Measurements from ENCODE around the gene OR2V2. TPM values are rescaled to one million over a fixed set of nuclear protein-coding genes. Genes with fewer than 3 reads are reported as not detected.
"Not testable (repeated sequence)": the region's sequence is repeated elsewhere in the genome, so short reads cannot be mapped to it uniquely, and the experiment has no call there.

OR2V2 gene
- total RNA-seq, 1 donor from 2014 or later: not detected

DNA sequence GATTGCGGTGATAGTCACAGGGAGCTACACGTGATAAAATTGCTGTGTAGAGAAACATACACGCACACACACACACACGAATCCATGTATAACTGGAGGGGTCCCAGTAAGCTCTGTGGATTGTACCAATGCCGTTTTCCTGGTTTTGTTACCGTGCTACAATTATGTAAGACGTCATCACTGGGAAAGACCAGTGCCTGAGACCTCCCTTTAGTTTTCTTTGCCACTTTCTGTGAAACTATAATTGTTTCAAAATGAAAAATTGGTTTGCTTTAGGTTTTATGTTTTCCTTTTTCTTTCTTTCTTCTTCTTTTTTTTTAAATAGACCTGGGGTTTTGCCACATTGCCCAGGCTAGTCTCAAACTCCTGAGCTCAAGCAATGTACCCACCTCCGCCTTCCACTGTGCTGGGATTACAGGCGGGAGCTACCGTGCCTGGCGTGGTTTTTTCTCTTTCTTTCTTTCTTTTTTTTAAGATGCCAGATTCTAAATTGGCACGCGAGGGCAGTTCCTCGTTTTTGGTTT, 21.3 kb downstream of the OR2V2 start:
- Histone ChIP-seq H3K4me3 (no peak overlapping the region), H3K27me3 (ENCODE audit: low read depth) (peaks cover 97% of the 10 kb centered on the region), H3K36me3 (no peaks in the 10 kb centered on the region), H3K27ac (replicated peaks) (no peak overlapping the region), H3K4me1 (peaks cover 17% of the 10 kb centered on the region), H3K9me3 (replicated peaks) (no peaks in the 10 kb centered on the region)
- intact Hi-C loops (cut with micrococcal nuclease): no loop called here
- TF ChIP-seq, protein P1, sequence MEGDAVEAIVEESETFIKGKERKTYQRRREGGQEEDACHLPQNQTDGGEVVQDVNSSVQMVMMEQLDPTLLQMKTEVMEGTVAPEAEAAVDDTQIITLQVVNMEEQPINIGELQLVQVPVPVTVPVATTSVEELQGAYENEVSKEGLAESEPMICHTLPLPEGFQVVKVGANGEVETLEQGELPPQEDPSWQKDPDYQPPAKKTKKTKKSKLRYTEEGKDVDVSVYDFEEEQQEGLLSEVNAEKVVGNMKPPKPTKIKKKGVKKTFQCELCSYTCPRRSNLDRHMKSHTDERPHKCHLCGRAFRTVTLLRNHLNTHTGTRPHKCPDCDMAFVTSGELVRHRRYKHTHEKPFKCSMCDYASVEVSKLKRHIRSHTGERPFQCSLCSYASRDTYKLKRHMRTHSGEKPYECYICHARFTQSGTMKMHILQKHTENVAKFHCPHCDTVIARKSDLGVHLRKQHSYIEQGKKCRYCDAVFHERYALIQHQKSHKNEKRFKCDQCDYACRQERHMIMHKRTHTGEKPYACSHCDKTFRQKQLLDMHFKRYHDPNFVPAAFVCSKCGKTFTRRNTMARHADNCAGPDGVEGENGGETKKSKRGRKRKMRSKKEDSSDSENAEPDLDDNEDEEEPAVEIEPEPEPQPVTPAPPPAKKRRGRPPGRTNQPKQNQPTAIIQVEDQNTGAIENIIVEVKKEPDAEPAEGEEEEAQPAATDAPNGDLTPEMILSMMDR (IDR thresholded peaks at IDR 0.05; ENCODE audit: borderline replicate concordance): no peak
- DNase-seq: no peak

DNA sequence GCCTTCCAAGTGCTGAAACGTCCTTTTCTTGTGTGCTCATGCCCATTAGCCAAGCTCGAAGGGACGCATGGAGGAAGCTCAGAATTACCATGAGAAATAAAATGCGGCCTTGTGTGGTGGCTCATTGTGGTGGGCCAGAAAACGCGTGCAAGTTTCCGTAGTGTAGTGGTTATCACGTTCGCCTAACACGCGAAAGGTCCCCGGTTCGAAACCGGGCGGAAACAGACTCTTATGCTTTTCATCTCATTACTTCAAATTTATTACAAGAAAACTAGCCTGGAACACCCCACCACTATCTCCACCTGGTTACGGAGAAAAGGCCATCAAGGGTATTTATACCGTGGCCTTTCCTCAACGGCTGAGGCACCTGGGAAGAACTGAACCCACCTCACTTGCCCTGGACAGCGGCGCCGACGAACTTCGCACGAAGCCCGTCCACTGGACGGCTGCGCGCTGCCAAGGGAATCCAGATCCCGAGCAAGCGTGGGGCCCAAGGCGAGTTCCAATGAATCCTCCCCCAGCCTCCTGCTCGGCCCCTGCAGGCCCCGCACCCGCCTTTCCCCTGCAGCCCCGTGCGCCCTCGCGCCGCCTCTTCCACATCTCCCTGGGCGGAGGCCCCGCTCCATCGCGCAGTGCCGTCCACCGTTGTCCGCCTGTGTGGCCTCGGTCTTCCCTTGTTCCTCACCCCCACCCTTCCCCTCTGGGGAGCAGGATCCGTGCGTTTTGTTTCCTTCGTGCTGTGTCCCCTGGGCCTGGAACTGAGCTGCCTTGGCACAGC, 22.3 kb downstream of the OR2V2 start:
- H3K9me3 ChIP-seq (replicated peaks); H3K27ac ChIP-seq (replicated peaks); intact Hi-C loops (cut with micrococcal nuclease); H3K36me3 ChIP-seq: not testable (repeated sequence)
- peak overlapping the region; percentile 45 for H3K4me3 ChIP-seq
- H3K27me3 ChIP-seq (ENCODE audit: low read depth): peaks cover 99% of the 10 kb centered on the region
- peak; percentile 41 for DNase-seq
- peaks cover 15% of the 10 kb centered on the region for H3K4me1 ChIP-seq

DNA sequence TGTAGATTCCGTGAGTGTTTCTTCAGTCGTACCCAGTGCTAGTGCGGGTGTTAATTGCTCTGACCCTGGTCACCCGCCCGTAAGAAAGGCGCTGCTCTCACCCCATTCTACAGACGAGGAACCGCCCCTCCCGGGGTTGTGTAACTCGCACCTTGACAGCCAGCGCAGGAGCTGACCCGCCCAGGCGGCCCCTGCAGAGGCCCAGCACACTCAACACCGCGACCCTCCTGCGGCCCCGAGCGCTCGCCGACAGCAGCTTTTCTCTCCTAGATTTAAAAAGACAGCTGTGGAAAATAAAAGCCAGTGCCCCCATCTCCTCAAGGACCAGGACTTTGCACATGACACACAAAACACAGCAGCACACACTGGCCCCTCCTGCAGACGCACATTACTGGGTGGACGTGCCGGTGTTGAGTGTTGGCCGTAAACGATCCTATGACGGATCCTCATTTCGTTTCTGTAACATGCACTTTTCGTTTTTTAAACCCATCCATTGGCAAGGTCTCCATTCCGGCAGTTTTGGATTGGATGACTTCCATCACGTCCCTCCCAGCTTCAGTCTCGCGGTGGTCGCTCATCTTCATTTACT, 22.9 kb downstream of the OR2V2 start:
- H3K36me3 ChIP-seq: no peaks in the 10 kb centered on the region
- no peak for DNase-seq
- no peak overlapping the region for H3K27ac ChIP-seq (replicated peaks)
- peak overlapping the region; percentile 45 for H3K4me3 ChIP-seq
- H3K27me3 ChIP-seq (ENCODE audit: low read depth): peaks cover 100% of the 10 kb centered on the region
- TF ChIP-seq, protein P1 (IDR thresholded peaks at IDR 0.05; ENCODE audit: borderline replicate concordance): no peak
- H3K9me3 ChIP-seq (replicated peaks): no peaks in the 10 kb centered on the region
- intact Hi-C loops (cut with micrococcal nuclease): no loop called here
- H3K4me1 ChIP-seq: peaks cover 15% of the 10 kb centered on the region

DNA sequence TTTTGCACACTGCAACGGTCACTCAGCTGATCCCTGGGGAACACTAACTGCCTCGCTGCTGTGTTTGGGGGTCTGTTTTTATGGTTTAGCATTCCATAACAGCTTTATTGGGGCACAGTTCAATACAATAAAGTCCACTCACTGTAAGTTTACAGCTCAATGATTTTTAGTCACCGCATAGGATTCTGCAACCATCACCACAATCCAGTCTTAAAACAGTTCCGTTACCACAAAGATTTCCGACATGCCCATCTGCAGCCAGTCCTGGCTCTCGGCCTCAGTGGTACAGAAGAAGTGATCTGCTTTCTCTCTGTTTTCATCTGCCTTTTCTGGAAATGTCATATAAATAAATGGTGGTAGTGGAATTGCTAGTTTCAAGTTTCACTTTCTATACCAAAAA, 23.6 kb downstream of the OR2V2 start:
- Histone ChIP-seq H3K27me3 (ENCODE audit: low read depth) (peaks cover 100% of the 10 kb centered on the region), H3K9me3 (replicated peaks) (no peaks in the 10 kb centered on the region), H3K4me1 (peaks cover 15% of the 10 kb centered on the region), H3K4me3 (no peak overlapping the region), H3K27ac (replicated peaks) (no peak overlapping the region), H3K36me3 (no peaks in the 10 kb centered on the region)
- DNase-seq: no peak
- intact Hi-C loops (cut with micrococcal nuclease): no loop called here
- TF ChIP-seq, protein P1 (IDR thresholded peaks at IDR 0.05; ENCODE audit: borderline replicate concordance): no peak

DNA sequence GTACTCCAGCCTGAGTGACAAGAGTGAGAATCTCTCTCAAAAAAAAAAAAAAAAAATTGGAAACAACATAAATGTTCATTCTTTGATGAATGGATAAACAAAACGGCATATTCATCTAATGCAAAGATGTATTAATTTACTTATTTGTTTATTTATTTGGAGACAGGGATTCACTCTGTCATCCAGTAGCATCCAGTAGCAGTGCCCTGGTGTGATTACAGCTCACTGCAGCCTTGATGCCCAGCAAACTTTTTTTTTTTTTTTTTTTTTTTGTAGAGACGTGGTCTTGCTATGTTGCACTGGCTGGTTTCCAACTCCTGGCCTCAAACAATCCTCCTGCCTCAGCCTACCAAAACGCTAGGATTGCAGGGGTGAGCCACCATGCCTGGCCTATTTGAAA, 24.4 kb downstream of the OR2V2 start:
- Histone ChIP-seq H3K27ac (replicated peaks) (no peak overlapping the region), H3K4me3 (no peak overlapping the region), H3K27me3 (ENCODE audit: low read depth) (peaks cover 100% of the 10 kb centered on the region), H3K36me3 (no peaks in the 10 kb centered on the region), H3K9me3 (replicated peaks) (no peaks in the 10 kb centered on the region), H3K4me1 (peaks cover 15% of the 10 kb centered on the region)
- DNase-seq: no peak
- intact Hi-C loops (cut with micrococcal nuclease): no loop called here
- TF ChIP-seq, protein P1 (IDR thresholded peaks at IDR 0.05; ENCODE audit: borderline replicate concordance): no peak

DNA sequence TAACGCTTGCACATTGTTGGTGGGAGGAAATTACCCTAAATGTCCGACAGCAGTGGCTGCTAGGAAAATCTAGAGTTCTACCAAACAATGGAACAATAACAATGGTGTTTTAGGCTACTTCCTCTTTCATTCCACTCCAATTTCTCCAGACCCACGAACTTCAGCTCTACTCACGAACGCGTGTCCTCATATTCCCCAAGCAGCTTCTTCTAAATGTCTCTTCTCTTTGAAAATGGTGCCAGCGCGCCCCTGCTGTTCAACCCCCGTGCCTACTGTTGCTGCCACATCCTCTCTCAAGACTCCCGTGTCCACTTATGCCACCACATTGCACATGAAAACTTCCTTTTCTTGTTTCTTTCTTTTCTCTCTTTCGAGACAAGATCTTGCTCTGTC, 25.6 kb downstream of the OR2V2 start:
- Histone ChIP-seq H3K4me1 (peaks cover 15% of the 10 kb centered on the region), H3K36me3 (no peaks in the 10 kb centered on the region), H3K4me3 (peak overlapping the region; percentile 36), H3K27me3 (ENCODE audit: low read depth) (peaks cover 96% of the 10 kb centered on the region), H3K27ac (replicated peaks) (peak overlapping the region; percentile 79), H3K9me3 (replicated peaks) (no peaks in the 10 kb centered on the region)
- intact Hi-C loops (cut with micrococcal nuclease): no loop called here
- no peak for DNase-seq
- TF ChIP-seq, protein P1 (IDR thresholded peaks at IDR 0.05; ENCODE audit: borderline replicate concordance): no peak
